Sigmoid colon (tissue), 7 donors: ENCODE results near the gene ALS2CL. TPM values are rescaled to one million over a fixed set of nuclear protein-coding genes. Genes with fewer than 3 reads are reported as not detected.

Experiments used
- DNase-seq: peaks from one replicate; pipeline ENCODE4 v3.0.0-alpha.2; 2019
- H3K27ac ChIP-seq, 4 donors: fragments of 200-600 bp; sonication (generic); one replicate each; pipeline ENCODE4 v1.5.1; 2016 to 2019; ENCODE audit warnings: mild to moderate bottlenecking in 1 of 4
- H3K27me3 ChIP-seq, 3 donors: fragments of 200-600 bp; sonication (generic); one replicate each; pipeline ENCODE4 v1.5.1; 2019; ENCODE audit warnings: mild to moderate bottlenecking in 1 of 3
- H3K36me3 ChIP-seq, 4 donors: fragments of 200-600 bp; sonication (generic); one replicate each; pipeline ENCODE4 v1.5.1; 2016 to 2019
- H3K4me1 ChIP-seq, 4 donors: fragments of 200-600 bp; sonication (generic); one replicate each; pipeline ENCODE4 v1.5.1; 2017 to 2019
- H3K4me3 ChIP-seq, 4 donors: fragments of 200-600 bp; sonication (generic); one replicate each; pipeline ENCODE4 v1.5.1; 2017 to 2019; ENCODE audit warnings: mild to moderate bottlenecking in 2 of 4, moderate library complexity in 1 of 4
- H3K9me3 ChIP-seq, 4 donors: fragments of 200-600 bp in 3 of 4; sonication (generic) in 3 of 4; one replicate each; pipeline versions ENCODE4 v1.5.1 to v1.6.1; 2013 to 2019
- EP300 ChIP-seq, 4 donors: sonication (generic); formaldehyde crosslinking; IDR thresholded peaks; one replicate each; pipeline ENCODE4 v1.6.1; 2017; ENCODE audit warnings: antibody characterized with exemption in 4 of 4
- POLR2A ChIP-seq, 2 donors: fragments of 450-650 bp; IDR thresholded peaks; one replicate each; pipeline ENCODE4 v1.6.1; 2016; ENCODE audit warnings: antibody characterized with exemption in 2 of 2, mild to moderate bottlenecking in 2 of 2, moderate library complexity in 2 of 2
- POLR2AphosphoS5 ChIP-seq, 4 donors: sonication (generic); formaldehyde crosslinking; IDR thresholded peaks; one replicate each; pipeline ENCODE4 v1.6.1; 2017; ENCODE audit warnings: antibody characterized with exemption in 4 of 4
- WGBS, 2 donors: extraction: QIAGEN DNeasy Blood & Tissue Kit; methylation state at CpG; one replicate each; pipeline ENCODE4 v1.1.7; 2013; 5-methylcytosine and 5-hydroxymethylcytosine counted together
- intact Hi-C: fragments of 100-400 bp; cut with DNase I; formaldehyde crosslinking; loops from one replicate; pipeline ENCODE4 v1.15.1; 2023
- polyA plus RNA-seq, 3 donors: library from polyadenylated mRNA; stranded (reverse); fragments of 200-250 nt; gene quantifications; one replicate each; pipeline ENCODE4 v1.2.3, GENCODE V29; 2013
- total RNA-seq, 4 donors: library from RNA; depleted of rRNA; stranded (reverse); fragments of >200 nt; gene quantifications; one replicate each; pipeline ENCODE4 v1.1.0, GENCODE V29; 2016
- TF ChIP-seq, protein P1 (sequence below), 4 experiments: fragments of 450-650 bp in 3 of 4; fragments of 200-600 bp in 1 of 4; IDR thresholded peaks; one replicate each; pipeline ENCODE4 v1.5.1; 2016 to 2019; ENCODE audit warnings: antibody characterized with exemption in 4 of 4, mild to moderate bottlenecking in 3 of 4, moderate library complexity in 2 of 4
- donor health status: healthy with polysubstance abuse.
- donor health status: Bipolar disorder and iron deficiency.
- donor health status: healthy.

The ALS2CL gene
- total and polyA plus RNA-seq, 7 donors = 3.9 to 35.0 (median 5.4) TPM

DNA sequence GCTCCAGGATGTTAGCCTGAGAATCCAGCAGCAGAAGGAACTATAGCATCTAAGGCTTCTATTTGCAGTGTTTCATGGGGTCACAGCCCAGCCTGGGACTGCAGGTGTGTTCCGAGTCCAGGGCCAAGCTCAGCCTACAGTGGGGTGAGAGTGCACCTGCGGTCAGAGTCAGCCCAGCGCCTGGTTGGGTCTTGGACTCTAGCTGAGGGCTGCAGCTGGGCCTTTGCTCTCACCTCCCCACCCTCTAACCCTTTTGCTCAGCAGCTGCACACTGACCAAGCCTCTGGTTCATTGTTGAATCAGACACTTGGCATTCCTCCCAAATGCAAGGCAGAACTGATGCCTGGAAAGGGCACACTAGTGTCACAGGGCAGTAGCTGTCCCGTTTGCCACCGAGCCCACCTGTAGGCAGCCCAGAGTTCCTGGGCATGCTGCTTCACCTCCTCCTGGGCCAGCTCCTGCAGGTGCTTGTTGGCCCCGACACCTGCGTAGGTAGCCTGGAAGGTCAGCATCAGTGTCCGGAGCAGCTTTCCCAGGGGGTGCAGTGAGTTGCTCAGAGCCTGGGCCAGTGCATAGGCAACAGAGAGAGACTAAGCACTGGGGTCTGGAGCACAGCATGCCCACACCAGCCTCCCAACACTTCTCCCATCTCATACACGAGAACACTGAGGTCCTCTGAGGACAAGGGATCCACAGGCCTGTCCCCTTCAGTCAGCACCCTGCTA is 17.5 kb downstream of the ALS2CL start:
- TF ChIP-seq EP300 (IDR thresholded peaks at IDR 0.05) (no peak), POLR2A (IDR thresholded peaks at IDR 0.05) (no peak), POLR2AphosphoS5 (IDR thresholded peaks at IDR 0.05) (no peak)
- TF ChIP-seq, protein P1, sequence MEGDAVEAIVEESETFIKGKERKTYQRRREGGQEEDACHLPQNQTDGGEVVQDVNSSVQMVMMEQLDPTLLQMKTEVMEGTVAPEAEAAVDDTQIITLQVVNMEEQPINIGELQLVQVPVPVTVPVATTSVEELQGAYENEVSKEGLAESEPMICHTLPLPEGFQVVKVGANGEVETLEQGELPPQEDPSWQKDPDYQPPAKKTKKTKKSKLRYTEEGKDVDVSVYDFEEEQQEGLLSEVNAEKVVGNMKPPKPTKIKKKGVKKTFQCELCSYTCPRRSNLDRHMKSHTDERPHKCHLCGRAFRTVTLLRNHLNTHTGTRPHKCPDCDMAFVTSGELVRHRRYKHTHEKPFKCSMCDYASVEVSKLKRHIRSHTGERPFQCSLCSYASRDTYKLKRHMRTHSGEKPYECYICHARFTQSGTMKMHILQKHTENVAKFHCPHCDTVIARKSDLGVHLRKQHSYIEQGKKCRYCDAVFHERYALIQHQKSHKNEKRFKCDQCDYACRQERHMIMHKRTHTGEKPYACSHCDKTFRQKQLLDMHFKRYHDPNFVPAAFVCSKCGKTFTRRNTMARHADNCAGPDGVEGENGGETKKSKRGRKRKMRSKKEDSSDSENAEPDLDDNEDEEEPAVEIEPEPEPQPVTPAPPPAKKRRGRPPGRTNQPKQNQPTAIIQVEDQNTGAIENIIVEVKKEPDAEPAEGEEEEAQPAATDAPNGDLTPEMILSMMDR (IDR thresholded peaks at IDR 0.05) = no peak
- 86 to 87% methylated on average over 9 of the region's 9 CpGs for WGBS, 2 donors
- Histone ChIP-seq H3K9me3 (no peaks in the 10 kb centered on the region), H3K27ac (no peak overlapping the region), H3K4me3 (no peak overlapping the region), H3K27me3 (no peaks in the 10 kb centered on the region), H3K36me3 (no peaks in the 10 kb centered on the region), H3K4me1 (no peaks in the 10 kb centered on the region)
- intact Hi-C loops = no loop called here
- peak; percentile 64 for DNase-seq

DNA sequence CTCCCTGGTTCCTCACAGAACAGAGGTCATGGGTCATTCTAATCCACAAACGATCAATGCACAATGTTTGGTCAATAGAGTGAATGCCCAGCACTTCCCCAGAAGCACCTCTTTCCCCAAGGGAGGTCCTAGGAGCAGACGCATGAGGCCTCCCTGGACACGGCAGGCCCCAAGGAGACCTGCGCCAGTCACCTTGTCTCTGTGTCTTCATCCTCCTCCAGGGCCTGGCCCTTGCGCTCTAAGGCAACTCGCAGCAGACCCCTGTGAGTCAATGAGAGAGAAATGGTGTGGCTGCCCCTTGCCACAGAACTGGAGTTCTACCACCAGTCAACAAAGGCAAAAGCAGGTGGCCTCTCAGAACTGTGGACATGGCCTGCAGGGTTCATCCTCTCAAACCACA is 18.1 kb downstream of the ALS2CL start:
- no peak for TF ChIP-seq EP300 (IDR thresholded peaks at IDR 0.05)
- TF ChIP-seq POLR2AphosphoS5 (IDR thresholded peaks at IDR 0.05) = no peak
- TF ChIP-seq, protein P1 (IDR thresholded peaks at IDR 0.05) = no peak
- no peak for TF ChIP-seq POLR2A (IDR thresholded peaks at IDR 0.05)
- H3K4me3 ChIP-seq = no peak overlapping the region
- no peaks in the 10 kb centered on the region for H3K9me3 ChIP-seq
- H3K4me1 ChIP-seq = no peaks in the 10 kb centered on the region
- H3K36me3 ChIP-seq = no peaks in the 10 kb centered on the region
- DNase-seq = peak; percentile 49
- no peaks in the 10 kb centered on the region for H3K27me3 ChIP-seq
- intact Hi-C loops = no loop called here
- no peak overlapping the region for H3K27ac ChIP-seq
- 93 to 95% methylated on average over 6 of the region's 6 CpGs for WGBS, 2 donors

DNA sequence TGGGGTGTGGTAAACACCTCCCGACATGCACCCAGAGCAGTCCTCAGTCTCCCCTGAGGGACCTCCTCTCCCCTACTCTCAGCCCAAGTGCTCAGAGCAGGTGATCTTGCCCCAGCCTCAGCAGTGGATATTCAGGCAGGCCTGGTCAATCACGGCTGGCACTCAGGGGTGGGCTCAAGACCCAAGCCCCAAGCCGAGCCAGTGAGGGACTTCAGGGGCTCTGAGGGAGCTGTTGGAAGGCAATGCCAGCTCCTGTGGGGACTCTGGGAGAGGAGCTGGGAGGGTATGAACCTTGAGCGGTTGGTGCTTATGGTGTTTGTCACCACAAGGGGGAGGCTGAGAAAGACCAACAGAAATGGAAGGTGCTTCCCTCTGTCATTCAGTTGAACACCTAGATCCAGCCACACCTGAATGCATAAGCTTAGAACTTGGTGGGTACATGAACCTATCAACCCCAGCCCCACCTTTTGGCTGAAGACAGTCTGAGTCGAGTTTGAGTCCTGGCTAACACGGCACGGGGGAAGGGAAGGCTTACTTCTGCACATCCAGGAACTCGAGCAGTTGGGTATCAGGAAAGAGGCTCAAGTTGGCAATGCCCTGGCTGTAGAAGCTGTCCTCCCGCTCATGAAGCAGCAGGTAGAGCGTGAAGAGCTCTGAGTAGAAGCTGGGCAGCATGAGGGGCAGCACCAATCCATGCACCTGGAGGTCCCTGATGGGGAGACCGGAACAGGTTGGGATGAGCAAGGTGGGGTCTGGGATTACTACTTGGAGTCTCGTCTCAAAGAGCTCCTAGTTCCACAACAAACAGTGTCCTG is 19.2 kb downstream of the ALS2CL start:
- Histone ChIP-seq H3K4me3 (no peak overlapping the region), H3K27ac (no peak overlapping the region), H3K27me3 (no peaks in the 10 kb centered on the region), H3K4me1 (no peaks in the 10 kb centered on the region), H3K36me3 (no peaks in the 10 kb centered on the region), H3K9me3 (no peaks in the 10 kb centered on the region)
- intact Hi-C loops = no loop called here
- WGBS, 2 donors = 93 to 94% methylated on average over 12 of the region's 12 CpGs
- peak; percentile 43 for DNase-seq
- TF ChIP-seq, protein P1 (IDR thresholded peaks at IDR 0.05) = no peak
- TF ChIP-seq POLR2A (IDR thresholded peaks at IDR 0.05) = no peak
- TF ChIP-seq POLR2AphosphoS5 (IDR thresholded peaks at IDR 0.05) = no peak
- no peak for TF ChIP-seq EP300 (IDR thresholded peaks at IDR 0.05)

DNA sequence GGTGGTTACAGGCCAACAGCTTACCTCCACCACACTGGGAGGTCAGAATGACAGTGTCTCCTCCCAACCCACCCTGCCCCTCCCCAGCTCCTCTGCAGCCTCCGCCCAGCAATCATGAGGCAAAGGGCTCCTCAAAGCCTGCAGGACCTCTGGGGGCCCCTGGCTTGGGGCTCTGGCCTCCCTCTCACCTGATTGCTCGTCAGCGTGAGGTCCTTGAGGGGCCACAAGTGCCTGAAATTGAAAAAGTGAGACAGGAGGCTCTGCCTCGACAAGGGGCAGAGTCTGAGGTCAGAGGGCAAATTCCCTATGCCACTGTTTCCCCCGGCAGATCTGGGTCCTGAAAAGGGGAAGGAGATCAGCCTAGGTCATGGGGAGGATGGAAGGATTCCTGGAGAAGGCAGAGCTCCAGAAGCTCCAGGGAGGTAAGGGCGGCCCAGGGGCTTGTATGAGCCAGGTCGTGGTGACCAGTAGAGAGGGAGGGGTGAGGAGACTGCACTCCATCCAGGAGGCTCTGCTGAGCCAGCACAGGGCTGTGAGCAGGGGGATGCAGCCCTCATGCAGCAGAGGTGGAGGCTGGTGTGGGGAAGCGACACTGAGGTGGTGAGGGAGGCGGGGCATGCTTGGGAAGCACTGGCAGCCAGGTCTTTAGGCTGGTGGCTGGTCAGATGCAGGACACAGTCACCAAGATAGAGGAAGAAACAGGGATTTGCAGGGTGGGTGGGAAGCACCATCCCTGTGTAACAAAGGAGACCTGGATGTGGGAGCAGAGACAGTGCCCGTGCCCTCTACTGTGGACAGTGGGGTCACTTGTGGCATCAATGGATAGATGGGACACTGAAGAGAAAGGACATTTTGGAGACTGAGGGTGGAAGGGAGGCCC is 20.1 kb downstream of the ALS2CL start:
- TF ChIP-seq EP300 (IDR thresholded peaks at IDR 0.05) (no peak), POLR2A (IDR thresholded peaks at IDR 0.05) (no peak), POLR2AphosphoS5 (IDR thresholded peaks at IDR 0.05) (no peak)
- TF ChIP-seq, protein P1 (IDR thresholded peaks at IDR 0.05) = no peak
- no peaks in the 10 kb centered on the region for H3K27me3 ChIP-seq
- DNase-seq = peak; percentile 30
- no peaks in the 10 kb centered on the region for H3K36me3 ChIP-seq
- no peaks in the 10 kb centered on the region for H3K9me3 ChIP-seq
- intact Hi-C loops = no loop called here
- no peak overlapping the region for H3K4me3 ChIP-seq
- H3K4me1 ChIP-seq = no peaks in the 10 kb centered on the region
- WGBS, 2 donors = 88% methylated on average over 10 of the region's 10 CpGs
- no peak overlapping the region for H3K27ac ChIP-seq
